ENCODE measurements around the gene ATL2. TPM values are rescaled to one million over a fixed set of nuclear protein-coding genes. Genes with fewer than 3 reads are reported as not detected.

ATL2 gene
- total RNA-seq, 1 experiment from 2014 or later, result 119 TPM

- Histone ChIP-seq H3K27me3 (ENCODE audit: control insufficient read depth, insufficient read depth, low read length) (no peaks in the 10 kb centered on the region; the same call in none of the 2 replicates), H3K4me3 (ENCODE audit: insufficient read depth, low read depth, low read length) (no peak overlapping the region), H3K36me3 (replicated peaks; ENCODE audit: control insufficient read depth, insufficient read depth, low read length) (no peaks in the 10 kb centered on the region)
- no peak for DNase-seq
These were observed 132.8 kb downstream of the ATL2 start for GRCh38 chr2:38244301-38244700.

Other genes with a start within 250 kb of the ATL2 start
- gene HNRNPLL, start 225.7 kb upstream of the ATL2 start, total RNA-seq (2014; rRNA removed; shearing (Covaris generic)), result 71.6 and 72.1 TPM in 2 replicates